ENCODE data around the gene BTBD8.

The BTBD8 gene

GRCh38 chr1:92094595-92094994 lies 14.4 kb downstream of the BTBD8 start:
- Histone ChIP-seq H3K9ac (ENCODE audit: low read length) (no peak overlapping the region), H2AFZ (ENCODE audit: low read depth, low read length) (no peak overlapping the region), H2BK12ac (ENCODE audit: low read length in 2 of 2) (no peak overlapping the region), H4K8ac (ENCODE audit: low read length) (no peak overlapping the region), H3K4ac (ENCODE audit: low read depth in 1 of 2, low read length in 2 of 2) (no peak overlapping the region), H3K36me3 (ENCODE audit: control insufficient read depth in 1 of 2, insufficient read depth in 2 of 2, low read depth in 1 of 2, low read length in 2 of 2) (peaks cover 0 to under 1% of the 10 kb centered on the region in 2 experiments), H2BK120ac (ENCODE audit: low read depth, low read length) (no peak overlapping the region), H3K4me3 (ENCODE audit: insufficient read depth in 1 of 2, low read depth in 1 of 2, low read length in 2 of 2) (no peak overlapping the region), H2BK15ac (ENCODE audit: low read depth, poor library complexity, severe bottlenecking) (no peak overlapping the region), H3K27ac (ENCODE audit: low read length, poor library complexity, severe bottlenecking) (no peak overlapping the region), H2BK5ac (ENCODE audit: low read depth, low read length, poor library complexity, severe bottlenecking) (no peak overlapping the region), H2AK5ac (ENCODE audit: low read length, severe bottlenecking) (no peak overlapping the region), H3K18ac (ENCODE audit: low read depth in 1 of 2, low read length in 2 of 2) (no peak overlapping the region), H3K9me3 (ENCODE audit: control insufficient read depth, low read length) (no peaks in the 10 kb centered on the region), H3K14ac (ENCODE audit: low read length in 2 of 2) (no peak overlapping the region), H3K79me1 (replicated peaks; ENCODE audit: low read length, poor library complexity, severe bottlenecking) (peaks cover 1% of the 10 kb centered on the region), H4K91ac (ENCODE audit: low read length) (no peak overlapping the region), H3K4me1 (ENCODE audit: control insufficient read depth, insufficient read depth, low read depth, low read length) (no peaks in the 10 kb centered on the region), H3K4me2 (ENCODE audit: low read length, poor library complexity, severe bottlenecking) (no peak overlapping the region), H3K23ac (ENCODE audit: low read length in 2 of 2) (no peak overlapping the region), H3K27me3 (ENCODE audit: control insufficient read depth in 1 of 2, insufficient read depth in 1 of 2, low read length in 2 of 2) (no peaks in the 10 kb centered on the region)
- no peak for DNase-seq
- no CpG with 5 or more reads among the region's 1 CpG for WGBS

DNA sequence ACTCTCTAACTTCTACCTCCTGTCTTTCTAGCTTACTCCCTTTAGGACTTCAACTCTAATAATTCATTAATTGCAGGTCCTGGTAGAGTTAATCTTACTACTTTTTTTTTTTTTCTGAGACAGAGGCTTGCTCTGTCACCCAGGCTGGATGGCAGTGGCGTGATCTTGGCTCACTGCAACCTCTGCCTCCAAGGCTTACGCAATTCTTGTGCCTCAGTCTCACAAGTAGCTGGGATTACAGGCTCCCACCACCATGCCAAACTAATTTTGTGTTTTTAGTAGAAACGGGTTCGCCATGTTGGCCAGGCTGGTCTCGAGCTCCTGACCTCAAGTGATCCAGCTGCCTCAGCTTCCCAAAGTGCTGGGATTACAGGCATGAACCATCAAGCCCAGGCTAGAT lies 15.7 kb downstream of the BTBD8 start:
- no peak for DNase-seq
- no peak overlapping the region for H3K4me2 ChIP-seq (ENCODE audit: low read length, poor library complexity, severe bottlenecking)
- no peak overlapping the region for H3K23ac ChIP-seq (ENCODE audit: low read length in 2 of 2)
- H2BK5ac ChIP-seq (ENCODE audit: low read depth, low read length, poor library complexity, severe bottlenecking): no peak overlapping the region
- no peak overlapping the region for H2AFZ ChIP-seq (ENCODE audit: low read depth, low read length)
- no peak overlapping the region for H2BK120ac ChIP-seq (ENCODE audit: low read depth, low read length)
- no peaks in the 10 kb centered on the region for H3K9me3 ChIP-seq (ENCODE audit: control insufficient read depth, low read length)
- no peak overlapping the region for H2BK15ac ChIP-seq (ENCODE audit: low read depth, poor library complexity, severe bottlenecking)
- no peak overlapping the region for H2AK5ac ChIP-seq (ENCODE audit: low read length, severe bottlenecking)
- WGBS: 93% methylated on average over 5 of the region's 5 CpGs
- H3K4me1 ChIP-seq (ENCODE audit: control insufficient read depth, insufficient read depth, low read depth, low read length): no peaks in the 10 kb centered on the region
- no peak overlapping the region for H4K91ac ChIP-seq (ENCODE audit: low read length)
- no peaks in the 10 kb centered on the region for H3K36me3 ChIP-seq (ENCODE audit: control insufficient read depth in 1 of 2, insufficient read depth in 2 of 2, low read depth in 1 of 2, low read length in 2 of 2)
- no peak overlapping the region for H3K9ac ChIP-seq (ENCODE audit: low read length)
- no peak overlapping the region for H3K4ac ChIP-seq (ENCODE audit: low read depth in 1 of 2, low read length in 2 of 2)
- peaks cover 1% of the 10 kb centered on the region for H3K79me1 ChIP-seq (replicated peaks; ENCODE audit: low read length, poor library complexity, severe bottlenecking)
- H3K14ac ChIP-seq (ENCODE audit: low read length in 2 of 2): no peak overlapping the region
- H3K27me3 ChIP-seq (ENCODE audit: control insufficient read depth in 1 of 2, insufficient read depth in 1 of 2, low read length in 2 of 2): no peaks in the 10 kb centered on the region
- no peak overlapping the region for H3K4me3 ChIP-seq (ENCODE audit: insufficient read depth in 1 of 2, low read depth in 1 of 2, low read length in 2 of 2)
- H2BK12ac ChIP-seq (ENCODE audit: low read length in 2 of 2): no peak overlapping the region
- no peak overlapping the region for H3K18ac ChIP-seq (ENCODE audit: low read depth in 1 of 2, low read length in 2 of 2)
- H4K8ac ChIP-seq (ENCODE audit: low read length): no peak overlapping the region
- no peak overlapping the region for H3K27ac ChIP-seq (ENCODE audit: low read length, poor library complexity, severe bottlenecking)

GRCh38 chr1:92096317-92096716 lies 16.2 kb downstream of the BTBD8 start:
- Histone ChIP-seq H3K4me1 (ENCODE audit: control insufficient read depth, insufficient read depth, low read depth, low read length) (no peaks in the 10 kb centered on the region), H3K23ac (ENCODE audit: low read length in 2 of 2) (no peak overlapping the region), H2AK5ac (ENCODE audit: low read length, severe bottlenecking) (no peak overlapping the region), H3K9me3 (ENCODE audit: control insufficient read depth, low read length) (no peaks in the 10 kb centered on the region), H3K27ac (ENCODE audit: low read length, poor library complexity, severe bottlenecking) (no peak overlapping the region), H3K14ac (ENCODE audit: low read length in 2 of 2) (no peak overlapping the region), H2BK15ac (ENCODE audit: low read depth, poor library complexity, severe bottlenecking) (no peak overlapping the region), H2AFZ (ENCODE audit: low read depth, low read length) (no peak overlapping the region), H3K4me3 (ENCODE audit: insufficient read depth in 1 of 2, low read depth in 1 of 2, low read length in 2 of 2) (no peak overlapping the region), H3K4me2 (ENCODE audit: low read length, poor library complexity, severe bottlenecking) (no peak overlapping the region), H3K9ac (ENCODE audit: low read length) (no peak overlapping the region), H3K4ac (ENCODE audit: low read depth in 1 of 2, low read length in 2 of 2) (no peak overlapping the region), H4K91ac (ENCODE audit: low read length) (no peak overlapping the region), H2BK120ac (ENCODE audit: low read depth, low read length) (no peak overlapping the region), H3K18ac (ENCODE audit: low read depth in 1 of 2, low read length in 2 of 2) (no peak overlapping the region), H2BK12ac (ENCODE audit: low read length in 2 of 2) (no peak overlapping the region), H3K27me3 (ENCODE audit: control insufficient read depth in 1 of 2, insufficient read depth in 1 of 2, low read length in 2 of 2) (no peaks in the 10 kb centered on the region), H4K8ac (ENCODE audit: low read length) (no peak overlapping the region), H2BK5ac (ENCODE audit: low read depth, low read length, poor library complexity, severe bottlenecking) (no peak overlapping the region), H3K36me3 (ENCODE audit: control insufficient read depth in 1 of 2, insufficient read depth in 2 of 2, low read depth in 1 of 2, low read length in 2 of 2) (no peaks in the 10 kb centered on the region), H3K79me1 (replicated peaks; ENCODE audit: low read length, poor library complexity, severe bottlenecking) (peaks cover 1% of the 10 kb centered on the region)
- DNase-seq: no peak

DNA sequence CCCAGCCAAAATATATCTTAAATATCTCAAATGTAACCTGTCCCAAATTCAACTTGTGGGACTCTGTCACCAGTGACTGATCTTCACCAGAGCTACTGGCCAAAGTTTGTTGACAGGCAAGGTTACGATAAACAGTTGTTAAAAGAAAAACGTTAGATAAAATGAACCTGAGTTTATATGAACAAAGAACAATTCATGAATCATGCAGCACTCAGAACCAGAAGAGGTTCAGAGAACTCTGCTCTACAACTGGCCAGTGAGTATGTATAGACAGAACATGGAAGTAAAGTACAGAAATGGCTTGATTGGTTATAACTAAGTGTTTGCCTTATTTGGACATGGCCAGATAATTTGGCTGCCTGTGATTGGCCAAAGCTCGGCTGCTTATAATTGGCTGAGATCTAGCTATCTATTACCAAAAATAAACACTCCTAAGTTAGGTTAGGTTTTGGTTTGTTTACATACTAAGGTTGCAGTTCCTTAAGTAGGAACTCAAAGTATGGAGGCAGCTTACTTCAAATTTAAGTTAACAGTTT lies 25.5 kb downstream of the BTBD8 start:
- Histone ChIP-seq H2BK5ac (ENCODE audit: low read depth, low read length, poor library complexity, severe bottlenecking) (no peak overlapping the region), H3K4me3 (ENCODE audit: insufficient read depth in 1 of 2, low read depth in 1 of 2, low read length in 2 of 2) (no peak overlapping the region), H3K14ac (ENCODE audit: low read length in 2 of 2) (no peak overlapping the region), H4K8ac (ENCODE audit: low read length) (no peak overlapping the region), H3K79me1 (replicated peaks; ENCODE audit: low read length, poor library complexity, severe bottlenecking) (no peaks in the 10 kb centered on the region), H4K91ac (ENCODE audit: low read length) (no peak overlapping the region), H3K9ac (ENCODE audit: low read length) (no peak overlapping the region), H2BK15ac (ENCODE audit: low read depth, poor library complexity, severe bottlenecking) (no peak overlapping the region), H2BK120ac (ENCODE audit: low read depth, low read length) (no peak overlapping the region), H3K36me3 (ENCODE audit: control insufficient read depth in 1 of 2, insufficient read depth in 2 of 2, low read depth in 1 of 2, low read length in 2 of 2) (peaks cover 0 to 12% of the 10 kb centered on the region in 2 experiments), H3K23ac (ENCODE audit: low read length in 2 of 2) (no peak overlapping the region), H2AK5ac (ENCODE audit: low read length, severe bottlenecking) (no peak overlapping the region), H3K9me3 (ENCODE audit: control insufficient read depth, low read length) (no peaks in the 10 kb centered on the region), H3K4ac (ENCODE audit: low read depth in 1 of 2, low read length in 2 of 2) (no peak overlapping the region), H3K27ac (ENCODE audit: low read length, poor library complexity, severe bottlenecking) (no peak overlapping the region), H2AFZ (ENCODE audit: low read depth, low read length) (no peak overlapping the region), H2BK12ac (ENCODE audit: low read length in 2 of 2) (no peak overlapping the region), H3K27me3 (ENCODE audit: control insufficient read depth in 1 of 2, insufficient read depth in 1 of 2, low read length in 2 of 2) (no peaks in the 10 kb centered on the region), H3K4me1 (ENCODE audit: control insufficient read depth, insufficient read depth, low read depth, low read length) (no peaks in the 10 kb centered on the region), H3K4me2 (ENCODE audit: low read length, poor library complexity, severe bottlenecking) (no peak overlapping the region), H3K18ac (ENCODE audit: low read depth in 1 of 2, low read length in 2 of 2) (no peak overlapping the region)
- DNase-seq: no peak
- 80% methylated on average over 1 of the region's 3 CpGs for WGBS

Data from mesenchymal stem cell (in vitro differentiated cells and primary cell).